ENCODE measurements around the gene CSAG2.

Gene CSAG2

GRCh38 chrX:152658302-152658701, 50.8 kb downstream of the CSAG2 start:
- DNase-seq: no peak
